ENCODE results near the gene GDF10. TPM values are rescaled to one million over a fixed set of nuclear protein-coding genes. Genes with fewer than 3 reads are reported as not detected.
A peak's percentile ranks its signal among the peaks of the same experiment; 100 is the strongest.

Gene GDF10
- total and polyA plus RNA-seq, 2 of the 13 experiments (the other 11 are each of a cell fraction or from before 2014, with no cell fraction given), result 0.03 TPM; not detected in 1

DNA sequence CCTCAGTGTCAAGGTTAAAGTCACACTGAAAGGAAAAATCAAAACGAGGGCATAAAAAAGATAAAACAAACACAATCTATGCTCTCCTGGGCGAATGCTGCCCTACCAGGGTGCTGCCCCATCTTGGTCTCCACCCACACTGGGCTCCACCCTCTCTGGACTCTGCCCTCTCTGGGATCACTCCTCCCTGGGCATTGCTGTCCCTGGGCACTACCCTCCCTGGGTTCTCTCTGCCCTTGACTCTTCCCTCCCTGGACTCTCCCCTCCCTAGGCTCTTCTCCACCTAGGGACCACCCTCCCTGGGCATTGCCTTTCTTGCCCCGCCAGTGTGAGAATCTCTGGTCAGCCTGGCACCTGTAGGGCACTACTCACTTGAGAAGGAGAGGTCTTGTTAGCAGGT, 30.8 kb downstream of the GDF10 start:
- no peak overlapping the region for H3K9ac ChIP-seq (ENCODE audit: insufficient read depth, low read depth, low read length)
- POLR2A ChIA-PET, result no interaction called here
- BruUV-seq (replicated peaks), result no TSS peak
- H3K79me2 ChIP-seq (ENCODE audit: insufficient read depth, low read length), result no peaks in the 10 kb centered on the region
- H2AFZ ChIP-seq (ENCODE audit: low read length), result no peak overlapping the region
- DNase-seq (ENCODE audit: low spot score), result no peak
- peak; percentile 68 for ATAC-seq
- intact Hi-C loops (cut with micrococcal nuclease; ENCODE audit: unreplicated experiment) (no loop called here), in situ Hi-C loops (cut with HindIII; ENCODE audit: extremely low pct_ligation_motif_present, low pct_unique_long_range_greater_than_20kb) (no loop called here)
- H3K4me1 ChIP-seq (ENCODE audit: insufficient read depth, low read length), result peaks cover 8% of the 10 kb centered on the region; the same call in 1 of the 2 replicates
- FAIRE-seq, result no peak
- TF ChIP-seq KDM5B (CRISPR knock-in tag; IDR thresholded peaks at IDR 0.05; ENCODE audit: borderline replicate concordance) (no peak), CBX2 (IDR thresholded peaks at IDR 0.05; ENCODE audit: low read depth, low read length) (no peak), CBX2 (CRISPR knock-in tag; IDR thresholded peaks at IDR 0.05; ENCODE audit: low read depth) (no peak), ASH2L (IDR thresholded peaks at IDR 0.05; ENCODE audit: insufficient read length, low read depth, low read length) (no peak), HNRNPL (IDR thresholded peaks at IDR 0.05; ENCODE audit: low read depth, low read length) (0 out of 2 replicates have a peak, but pooled peaks have one; percentile 31), CREM (IDR thresholded peaks at IDR 0.05) (no peak), CREM (CRISPR knock-in tag; IDR thresholded peaks at IDR 0.05) (no peak), ZNF333 (CRISPR knock-in tag; IDR thresholded peaks at IDR 0.05; ENCODE audit: borderline replicate concordance) (no peak)
- TF ChIP-seq, protein P1, sequence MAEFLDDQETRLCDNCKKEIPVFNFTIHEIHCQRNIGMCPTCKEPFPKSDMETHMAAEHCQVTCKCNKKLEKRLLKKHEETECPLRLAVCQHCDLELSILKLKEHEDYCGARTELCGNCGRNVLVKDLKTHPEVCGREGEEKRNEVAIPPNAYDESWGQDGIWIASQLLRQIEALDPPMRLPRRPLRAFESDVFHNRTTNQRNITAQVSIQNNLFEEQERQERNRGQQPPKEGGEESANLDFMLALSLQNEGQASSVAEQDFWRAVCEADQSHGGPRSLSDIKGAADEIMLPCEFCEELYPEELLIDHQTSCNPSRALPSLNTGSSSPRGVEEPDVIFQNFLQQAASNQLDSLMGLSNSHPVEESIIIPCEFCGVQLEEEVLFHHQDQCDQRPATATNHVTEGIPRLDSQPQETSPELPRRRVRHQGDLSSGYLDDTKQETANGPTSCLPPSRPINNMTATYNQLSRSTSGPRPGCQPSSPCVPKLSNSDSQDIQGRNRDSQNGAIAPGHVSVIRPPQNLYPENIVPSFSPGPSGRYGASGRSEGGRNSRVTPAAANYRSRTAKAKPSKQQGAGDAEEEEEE (CRISPR knock-in tag; IDR thresholded peaks at IDR 0.05; ENCODE audit: borderline replicate concordance), result no peak
- H3K4me2 ChIP-seq (ENCODE audit: low read depth, low read length), result no peak overlapping the region
- H3K27me3 ChIP-seq (ENCODE audit: control insufficient read depth in 1 of 2, insufficient read depth in 2 of 2, low read length in 2 of 2), result no peaks in the 10 kb centered on the region; a peak in 2 of 5 replicates
- no peaks in the 10 kb centered on the region for H3K36me3 ChIP-seq (replicated peaks in 1 of 2; ENCODE audit: control insufficient read depth in 1 of 2, insufficient read depth in 2 of 2, low read length in 2 of 2)
- CTCF ChIA-PET (ENCODE audit: low intra/inter-chr PET ratio, low total read pairs), result no interaction called here
- WGBS (ENCODE audit: low lambda C conversion rate), result 0% methylated on average over 2 of the region's 3 CpGs
- no peaks in the 10 kb centered on the region for H4K20me1 ChIP-seq (ENCODE audit: insufficient read depth, low read length)
- no peak overlapping the region for H3K27ac ChIP-seq (ENCODE audit: extremely low read length, insufficient read depth, low read length)
- H3K9me3 ChIP-seq (ENCODE audit: low read length), result no peaks in the 10 kb centered on the region
- H3K4me3 ChIP-seq (replicated peaks in 1 of 3; ENCODE audit: insufficient read depth in 1 of 3, low read depth in 2 of 3, low read length in 3 of 3), result no peak overlapping the region

All from HepG2 (cell line).